ENCODE results near the gene RAB36.

- TF ChIP-seq, protein P1, sequence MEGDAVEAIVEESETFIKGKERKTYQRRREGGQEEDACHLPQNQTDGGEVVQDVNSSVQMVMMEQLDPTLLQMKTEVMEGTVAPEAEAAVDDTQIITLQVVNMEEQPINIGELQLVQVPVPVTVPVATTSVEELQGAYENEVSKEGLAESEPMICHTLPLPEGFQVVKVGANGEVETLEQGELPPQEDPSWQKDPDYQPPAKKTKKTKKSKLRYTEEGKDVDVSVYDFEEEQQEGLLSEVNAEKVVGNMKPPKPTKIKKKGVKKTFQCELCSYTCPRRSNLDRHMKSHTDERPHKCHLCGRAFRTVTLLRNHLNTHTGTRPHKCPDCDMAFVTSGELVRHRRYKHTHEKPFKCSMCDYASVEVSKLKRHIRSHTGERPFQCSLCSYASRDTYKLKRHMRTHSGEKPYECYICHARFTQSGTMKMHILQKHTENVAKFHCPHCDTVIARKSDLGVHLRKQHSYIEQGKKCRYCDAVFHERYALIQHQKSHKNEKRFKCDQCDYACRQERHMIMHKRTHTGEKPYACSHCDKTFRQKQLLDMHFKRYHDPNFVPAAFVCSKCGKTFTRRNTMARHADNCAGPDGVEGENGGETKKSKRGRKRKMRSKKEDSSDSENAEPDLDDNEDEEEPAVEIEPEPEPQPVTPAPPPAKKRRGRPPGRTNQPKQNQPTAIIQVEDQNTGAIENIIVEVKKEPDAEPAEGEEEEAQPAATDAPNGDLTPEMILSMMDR (IDR thresholded peaks at IDR 0.05) = no peak
- TF ChIP-seq POLR2A (IDR thresholded peaks at IDR 0.05) = no peak
Measured at GRCh38 chr22:23117891-23118646, 27.2 kb upstream of the RAB36 start.

Data from lower leg skin (tissue), 3 donors.